HCT116 (cell line): ENCODE measurements around the gene CYB5D1. TPM values are rescaled to one million over a fixed set of nuclear protein-coding genes. Genes with fewer than 3 reads are reported as not detected.

Experiments
- ATAC-seq: fragments of 200-7000 bp; cut with Tn5 transposase; 2 replicates; pipeline ENCODE4 v1.9.1; 2020; ENCODE audit warnings: mild to moderate bottlenecking, moderate library complexity
- BruUV-seq: library from RNA; stranded (reverse); fragments of 400-500 nt; replicated peaks from 2 replicates; lab custom pipeline; 2021; lab: Mats Ljungman, UMichigan
- CTCF ChIA-PET: fragments of 300-600 bp; sonication (Branson Sonifier 250); formaldehyde crosslinking; loops from one replicate; lab custom pipeline; 2021; ENCODE audit warnings: antibody characterized with exemption; lab: Charles Lee
- POLR2A ChIA-PET: fragments of 300-600, 350-600 bp; sonication (Branson Sonifier 250); formaldehyde crosslinking; loops from one replicate; lab custom pipeline; 2021; ENCODE audit warnings: antibody characterized with exemption; lab: Charles Lee
- RAD21 ChIA-PET, 2 experiments: fragments of 300-600 bp; sonication (Branson Sonifier 250); formaldehyde crosslinking; loops; one replicate each; lab custom pipeline; 2023; ENCODE audit warnings: low total read pairs in 2 of 2; ENCODE audit not compliant: uncharacterized antibody in 2 of 2, unreplicated experiment in 2 of 2, low non-redundant PET in 1 of 2; lab: Charles Lee
- DNase-seq: peaks from one replicate; pipeline ENCODE4 v3.0.0-alpha.2; 2010; ENCODE audit warnings: low read depth, low spot score
- H2AFZ ChIP-seq: fragments of 200-600 bp; shearing (Covaris generic), sonication (generic); 2 replicates; pipeline ENCODE4 v1.6.1; 2017; ENCODE audit warnings: low read depth, mixed run types, mixed read lengths, antibody characterized with exemption, low read length; ENCODE audit not compliant: poor library complexity, severe bottlenecking
- H3K27ac ChIP-seq: 2 replicates; pipeline ENCODE4 v1.5.1; 2012; ENCODE audit warnings: low read depth, low read length
- H3K27me3 ChIP-seq: fragments of 200-600 bp; sonication (generic); 2 replicates; pipeline ENCODE4 v1.6.1; 2016; ENCODE audit warnings: mixed run types, low read length, mixed read lengths; ENCODE audit not compliant: insufficient read depth
- H3K36me3 ChIP-seq, 2 experiments: fragments of 200-500 bp in 1 of 2; fragments of 200-600 bp in 1 of 2; sonication (Bioruptor generic) in 1 of 2; sonication (generic) in 1 of 2; 2 replicates each; pipeline versions ENCODE4 v1.5.1 to v1.6.1; 2014 to 2016; ENCODE audit warnings: low read length in 2 of 2, inconsistent platforms in 1 of 2, mixed read lengths in 1 of 2, mixed run types in 1 of 2; ENCODE audit not compliant: insufficient read depth in 2 of 2, control insufficient read depth in 1 of 2
- H3K4me1 ChIP-seq, 2 experiments: fragments of 200-600 bp in 1 of 2; sonication (generic) in 1 of 2; 2 replicates each; pipeline versions ENCODE4 v1.5.1 to v1.6.1; 2012 to 2017; ENCODE audit warnings: low read length in 2 of 2, inconsistent platforms in 1 of 2, mild to moderate bottlenecking in 1 of 2, mixed read lengths in 1 of 2, mixed run types in 1 of 2, moderate library complexity in 1 of 2; ENCODE audit not compliant: insufficient read depth in 2 of 2, control insufficient read depth in 1 of 2
- H3K4me2 ChIP-seq: fragments of 200-600 bp; sonication (generic); 2 replicates; pipeline ENCODE4 v1.6.1; 2017; ENCODE audit warnings: mixed run types, low read length, mixed read lengths
- H3K4me3 ChIP-seq, 2 experiments: fragments of 200-600 bp in 1 of 2; sonication (generic) in 1 of 2; replicated peaks in 1 of 2; 2 replicates each; pipeline ENCODE4 v1.5.1; 2011 to 2016; ENCODE audit warnings: low read length in 2 of 2, control low read depth in 1 of 2, low read depth in 1 of 2, mild to moderate bottlenecking in 1 of 2, mixed read lengths in 1 of 2, mixed run types in 1 of 2
- H3K79me2 ChIP-seq: fragments of 200-600 bp; sonication (generic); 2 replicates; pipeline ENCODE4 v1.6.1; 2017; ENCODE audit warnings: mild to moderate bottlenecking, mixed run types, low read length, moderate library complexity, mixed read lengths; ENCODE audit not compliant: insufficient read depth
- H3K9ac ChIP-seq: fragments of 200-600 bp; sonication (generic); 2 replicates; pipeline ENCODE4 v1.6.1; 2016; ENCODE audit warnings: low read length, mixed read lengths
- H3K9me2 ChIP-seq: fragments of 200-600 bp; sonication (generic), shearing (Covaris generic); 2 replicates; pipeline ENCODE4 v1.6.1; 2017; ENCODE audit warnings: mixed run types, mild to moderate bottlenecking, moderate library complexity; ENCODE audit not compliant: insufficient read depth
- H3K9me3 ChIP-seq, 2 experiments: fragments of 200-500 bp in 1 of 2; fragments of 200-600 bp in 1 of 2; sonication (Bioruptor generic) in 1 of 2; sonication (generic) in 1 of 2; 2 replicates each; pipeline ENCODE4 v1.6.1; 2014 to 2017; ENCODE audit warnings: low read length in 2 of 2, mixed read lengths in 2 of 2, inconsistent platforms in 1 of 2, low read depth in 1 of 2, mild to moderate bottlenecking in 1 of 2, mixed run types in 1 of 2, moderate library complexity in 1 of 2; ENCODE audit not compliant: control insufficient read depth in 1 of 2, insufficient read depth in 1 of 2
- H4K20me1 ChIP-seq: fragments of 200-600 bp; sonication (generic), shearing (Covaris generic); 2 replicates; pipeline ENCODE4 v1.6.1; 2017; ENCODE audit warnings: mixed run types, mild to moderate bottlenecking, moderate library complexity; ENCODE audit not compliant: insufficient read depth
- CBX3 ChIP-seq: IDR thresholded peaks from 2 replicates; pipeline ENCODE4 v1.6.1; 2012; ENCODE audit warnings: low read depth
- CEBPB ChIP-seq: IDR thresholded peaks from 2 replicates; pipeline ENCODE4 v1.6.1; 2012; ENCODE audit warnings: low read depth
- CTCF ChIP-seq, 3 experiments: fragments of 200-600 bp in 1 of 3; sonication (generic) in 1 of 3; IDR thresholded peaks in 2 of 3; conservative IDR thresholded peaks in 1 of 3; 2 replicates each; pipeline ENCODE4 v1.5.1; 2012 to 2017; ENCODE audit warnings: low read depth in 2 of 3, low read length in 2 of 3, antibody characterized with exemption in 1 of 3, borderline replicate concordance in 1 of 3, control low read depth in 1 of 3, mild to moderate bottlenecking in 1 of 3, mixed read lengths in 1 of 3, mixed run types in 1 of 3, moderate library complexity in 1 of 3; ENCODE audit not compliant: insufficient read depth in 1 of 3
- ELF1 ChIP-seq: IDR thresholded peaks from 2 replicates; pipeline ENCODE4 v1.6.1; 2012; ENCODE audit warnings: low read depth, borderline replicate concordance
- EZH2 ChIP-seq: fragments of 200-600 bp; sonication (generic); IDR thresholded peaks from 2 replicates; pipeline ENCODE4 v1.6.1; 2017; ENCODE audit warnings: antibody characterized with exemption, mixed run types
- FOSL1 ChIP-seq: IDR thresholded peaks from 2 replicates; pipeline ENCODE4 v1.6.1; 2012; ENCODE audit warnings: low read depth
- POLR2A ChIP-seq: IDR thresholded peaks from 2 replicates; pipeline ENCODE4 v1.7.0; 2011; ENCODE audit warnings: borderline replicate concordance; ENCODE audit not compliant: insufficient read depth, insufficient read length; ENCODE audit errors: extremely low read depth
- RAD21 ChIP-seq: IDR thresholded peaks from 2 replicates; pipeline ENCODE4 v1.6.1; 2012; ENCODE audit warnings: low read depth, mild to moderate bottlenecking
- REST ChIP-seq: IDR thresholded peaks from 2 replicates; pipeline ENCODE4 v1.6.1; 2012; ENCODE audit warnings: low read depth
- SP1 ChIP-seq: IDR thresholded peaks from 2 replicates; pipeline ENCODE4 v1.6.1; 2012; ENCODE audit warnings: low read depth
- ZBTB33 ChIP-seq: IDR thresholded peaks from 2 replicates; pipeline ENCODE4 v1.6.1; 2011; ENCODE audit warnings: mild to moderate bottlenecking, low read length, moderate library complexity; ENCODE audit not compliant: insufficient replicate concordance; ENCODE audit errors: extremely low read depth
- ZFX ChIP-seq: fragments of 450-650 bp; IDR thresholded peaks from 2 replicates; pipeline ENCODE4 v1.6.1; 2017
- intact Hi-C: fragments of 100-400 bp; cut with micrococcal nuclease; formaldehyde crosslinking; loops from 2 replicates; pipeline ENCODE4 v1.10.0; 2022
- total RNA-seq: library from RNA; stranded (reverse); gene quantifications from one replicate; pipeline ENCODE4 v1.2.1, GENCODE V29; 2021; ENCODE audit not compliant: unreplicated experiment

Gene CYB5D1
- total RNA-seq, 1 experiment from 2014 or later, result 21.5 TPM

- intact Hi-C loops, result loop anchor here (2.0 to 5.0 kb wide), 3 partner anchors 74 to 165 kb away; no protein-coding TSS in a partner anchor
These were observed 34.2 kb upstream of the CYB5D1 start for GRCh38 chr17:7823581-7824001.

More at GRCh38 chr17:7823581-7824001, 34.2 kb upstream of the CYB5D1 start:
- Histone ChIP-seq H3K9me2 (no peaks in the 10 kb centered on the region), H3K4me3 (no peak overlapping the region), H2AFZ (no peak overlapping the region), H3K27me3 (no peaks in the 10 kb centered on the region), H3K9ac (no peak overlapping the region), H3K4me1 (peaks cover 0 to 15% of the 10 kb centered on the region in 2 experiments; a peak in 2 of 4 replicates), H4K20me1 (no peaks in the 10 kb centered on the region), H3K36me3 (no peaks in the 10 kb centered on the region), H3K79me2 (no peaks in the 10 kb centered on the region), H3K27ac (no peak overlapping the region), H3K9me3 (no peaks in the 10 kb centered on the region), H3K4me2 (no peak overlapping the region)
- DNase-seq (no peak), ATAC-seq (no peak)
- ChIA-PET CTCF (interaction anchor here (0.6 to 1.6 kb wide), 5 partner anchors 11 to 217 kb away, joined by 3 to 6 read pairs (median 3); no protein-coding TSS in a partner anchor), RAD21 (interaction anchor here in 1 of 2 experiments (0.8 kb wide), 1 partner anchor 14 kb away, joined by 3 read pairs; no protein-coding TSS in a partner anchor), POLR2A (no interaction called here)
- BruUV-seq, result no TSS peak
- TF ChIP-seq RAD21 (no peak), ZFX (no peak), ELF1 (no peak), CBX3 (no peak), CEBPB (no peak), REST (no peak), SP1 (no peak), FOSL1 (no peak), EZH2 (no peak), POLR2A (no peak), ZBTB33 (no peak), CTCF (IDR thresholded peaks at IDR 0.05 in 2 of 3, conservative IDR thresholded peaks at IDR 0.05 in 1 of 3; ENCODE audit: borderline replicate concordance in 1 of 3, insufficient read depth in 1 of 3, low read depth in 2 of 3, low read length in 2 of 3) (no peak)
